HG02588 (cell line): ENCODE data around the gene ZSCAN31.

Experiments used
- ATAC-seq: cut with Tn5 transposase; IDR thresholded peaks from one replicate; pipeline ENCODE4 v1.9.1; 2021; ENCODE audit warnings: mild to moderate bottlenecking, moderate library complexity; ENCODE audit not compliant: unreplicated experiment

ZSCAN31 gene

DNA sequence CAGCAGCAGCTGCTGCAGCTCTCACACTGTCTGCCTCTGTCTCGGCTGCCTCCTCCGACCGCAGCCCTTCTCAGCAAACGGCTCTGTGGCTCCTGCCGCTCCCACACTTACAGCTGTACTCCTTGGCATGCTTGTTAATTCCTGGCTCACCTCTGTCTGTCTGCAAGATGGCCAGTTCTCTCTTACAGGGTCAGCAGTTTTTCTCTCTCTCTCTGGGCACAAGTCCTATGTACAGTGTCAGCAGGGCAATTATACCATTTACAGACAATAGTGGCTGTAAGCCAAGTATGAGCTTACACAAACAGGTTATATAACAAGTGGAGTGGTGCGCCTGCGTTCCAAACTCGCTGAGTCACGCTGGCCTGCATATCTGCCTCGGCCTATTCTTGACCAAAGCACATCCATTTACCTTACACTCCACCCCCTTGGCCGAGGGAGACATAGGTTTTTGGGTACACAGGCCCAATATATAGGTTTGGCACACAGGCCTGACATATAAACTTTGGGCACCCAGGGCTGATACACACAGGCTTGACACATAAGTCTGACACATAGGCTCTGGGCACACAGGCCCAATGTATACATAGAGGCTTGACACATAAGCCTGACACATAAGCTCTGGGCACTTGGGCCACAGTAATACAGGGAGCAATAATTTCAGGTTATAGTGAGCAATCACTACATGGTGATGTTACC, 18.2 kb upstream of the ZSCAN31 start:
- no peak for ATAC-seq

DNA sequence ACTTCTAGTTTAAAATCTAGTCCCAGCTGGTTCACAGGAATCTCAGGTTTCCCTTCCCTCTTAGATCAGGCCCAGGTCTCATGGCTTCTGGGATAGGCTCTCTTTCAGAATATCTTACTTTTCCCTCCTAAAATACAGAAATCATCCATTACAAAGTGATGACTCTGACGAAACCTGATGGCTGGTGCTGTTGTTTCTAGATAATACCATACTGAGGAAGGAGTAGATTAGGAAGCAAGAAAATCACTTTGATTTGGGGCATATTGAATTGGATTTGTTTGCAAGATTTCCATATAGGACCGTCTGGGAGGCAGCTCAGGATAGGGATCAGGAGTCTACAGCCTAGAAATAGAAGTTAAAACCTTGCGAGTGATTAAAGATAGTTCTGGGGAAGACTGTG, 17.4 kb upstream of the ZSCAN31 start:
- ATAC-seq, result no peak

DNA sequence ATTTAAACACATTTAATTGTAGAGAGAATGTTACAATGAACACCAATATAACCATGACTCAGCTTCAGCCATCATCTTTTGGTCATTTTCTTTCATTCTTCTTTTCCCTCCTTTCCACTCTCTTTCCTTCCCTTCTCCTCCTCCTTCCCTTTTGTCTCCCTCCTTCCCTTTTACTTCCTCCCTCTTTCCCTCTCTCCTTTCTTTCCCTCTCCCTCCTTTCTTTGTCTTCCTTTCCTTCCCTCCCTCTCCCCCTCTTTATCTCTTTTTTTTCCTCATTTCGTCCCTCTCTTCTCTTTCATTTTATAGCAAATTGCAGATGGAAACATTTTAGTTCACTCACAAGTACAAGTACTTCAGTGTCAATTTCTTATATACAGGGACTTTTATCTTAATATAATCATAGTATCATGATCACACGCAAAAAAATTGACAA, 15.6 kb upstream of the ZSCAN31 start:
- no peak for ATAC-seq

GRCh38 chr6:28351087-28351486, 15.1 kb upstream of the ZSCAN31 start:
- no peak for ATAC-seq

- peak; percentile 96 for ATAC-seq
Observed at GRCh38 chr6:28349892-28350737, 14.2 kb upstream of the ZSCAN31 start, which contains the start of gene ZKSCAN3. Gene ZKSCAN3, plus strand, starts transcription at chr6:28349947. Its CDS starts 9,640 bp downstream, at chr6:28359587.

- no peak for ATAC-seq
Observed at GRCh38 chr6:28349344-28349891, 13.5 kb upstream of the ZSCAN31 start.

GRCh38 chr6:28347119-28347518, 11.2 kb upstream of the ZSCAN31 start:
- ATAC-seq, result no peak

- ATAC-seq, result no peak
Observed at GRCh38 chr6:28345201-28345600, 9.3 kb upstream of the ZSCAN31 start.

DNA sequence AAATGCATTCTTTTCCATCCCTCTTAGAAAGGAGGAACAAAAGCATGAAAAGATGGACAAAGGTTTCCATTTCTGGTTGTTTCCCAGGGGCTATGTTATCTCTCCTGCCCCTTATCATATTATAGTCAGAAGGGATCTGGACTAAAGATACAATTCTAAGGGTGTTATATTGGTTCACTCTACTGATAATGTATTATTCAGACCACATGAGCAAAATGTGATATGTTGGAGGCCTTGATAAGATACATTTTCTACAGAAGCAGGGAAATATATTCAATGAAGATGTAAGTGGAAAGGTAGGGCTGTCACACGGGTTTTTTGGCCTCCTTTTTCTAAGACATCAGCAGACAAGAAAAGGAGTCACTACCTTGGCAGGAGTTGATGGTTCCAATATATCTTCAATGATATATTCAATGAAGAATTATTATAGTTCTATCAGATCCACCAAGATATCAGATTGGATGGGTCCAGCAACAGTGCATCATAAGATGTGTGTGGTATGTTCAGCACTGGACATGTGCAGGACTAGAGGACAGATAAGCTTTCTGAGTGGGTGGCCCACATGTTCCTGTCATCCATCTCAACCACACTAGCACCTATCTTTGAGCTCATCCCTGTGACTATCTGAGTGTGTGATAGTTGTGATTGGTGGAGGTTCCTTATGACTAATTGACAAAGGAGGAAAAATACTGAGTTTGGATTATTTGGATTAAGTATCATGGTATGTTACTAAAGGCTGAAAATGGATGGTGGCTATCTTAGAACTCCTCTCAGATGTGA, 8.1 kb upstream of the ZSCAN31 start:
- ATAC-seq, result no peak

DNA sequence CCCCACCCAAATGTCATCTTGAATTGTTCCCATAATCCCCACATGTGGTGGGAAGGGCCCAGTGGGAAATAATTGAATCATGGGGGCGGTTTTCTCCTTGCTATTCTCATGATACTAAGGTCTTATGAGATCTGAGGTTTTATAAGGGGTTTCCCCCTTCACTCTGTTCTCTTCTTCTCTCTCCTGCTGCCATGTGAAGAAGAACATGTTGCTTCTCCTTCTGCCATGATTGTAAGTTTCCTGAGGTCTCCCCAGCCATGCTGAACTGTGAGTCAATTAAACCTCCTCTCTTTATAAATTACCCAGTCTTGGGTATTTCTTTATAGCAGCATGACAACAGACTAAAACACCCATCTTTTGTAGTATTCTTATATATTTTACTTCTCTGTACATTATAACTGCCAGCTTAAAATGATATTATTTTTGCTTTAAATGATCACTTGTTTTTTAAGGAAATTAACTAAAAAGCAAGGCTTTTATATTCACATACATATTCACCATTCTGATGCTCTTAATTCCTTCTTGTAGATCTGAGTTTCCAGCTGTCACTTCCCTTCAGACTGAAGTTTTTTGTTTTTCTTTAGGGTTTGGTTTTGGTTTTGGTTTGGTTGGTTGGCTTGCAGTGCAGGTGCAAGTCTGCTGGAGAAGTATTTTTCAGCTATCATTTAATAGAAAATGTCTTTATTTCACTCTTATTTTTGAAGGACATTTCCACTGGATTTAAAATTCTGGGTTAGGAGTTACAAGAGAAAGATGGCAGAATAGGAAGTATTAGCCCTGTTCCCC, 4.6 kb upstream of the ZSCAN31 start:
- ATAC-seq, result no peak

- ATAC-seq, result no peak
Observed at GRCh38 chr6:28337121-28337520, 1.2 kb upstream of the ZSCAN31 start.

DNA sequence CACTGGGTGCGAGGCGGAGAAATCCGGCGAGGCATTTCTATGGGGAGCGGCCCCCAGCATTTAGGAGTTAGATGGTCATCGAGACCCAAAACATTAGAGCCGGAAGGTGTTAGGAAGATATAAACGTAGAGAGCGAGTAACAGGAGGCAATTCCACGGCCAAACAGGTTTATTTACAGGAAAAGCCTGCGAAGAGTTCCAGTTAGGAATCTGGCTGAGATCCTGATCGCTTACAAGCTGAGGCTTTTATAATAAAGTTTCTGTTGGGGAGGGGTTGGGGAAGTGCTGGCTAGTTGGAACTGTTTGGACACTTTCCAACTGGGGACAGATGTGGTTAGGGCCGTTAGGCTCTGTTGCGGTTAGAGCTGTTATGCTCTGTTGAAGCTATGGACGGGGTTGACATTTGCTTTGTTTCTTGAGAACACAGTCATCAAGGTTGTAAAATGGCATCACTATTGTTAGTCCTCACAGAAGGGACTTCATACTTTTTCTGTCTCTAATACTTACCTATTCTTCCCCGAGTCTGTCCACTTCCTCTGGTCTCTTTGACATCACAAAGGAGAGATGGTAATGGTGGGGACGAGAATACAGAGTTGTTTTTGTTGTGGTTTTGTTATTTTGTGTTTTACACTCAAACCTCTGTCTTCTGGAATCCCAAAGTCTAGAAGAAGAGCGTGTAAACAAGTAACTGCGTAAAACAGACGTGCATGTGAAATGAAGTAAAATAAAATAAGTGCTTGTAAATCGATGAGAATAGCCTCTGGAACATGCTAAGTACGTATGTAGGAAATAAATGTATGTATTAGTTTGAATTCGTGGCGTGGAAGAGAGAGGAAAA, 554 bp upstream of the ZSCAN31 start:
- ATAC-seq, result peak; percentile 39

DNA sequence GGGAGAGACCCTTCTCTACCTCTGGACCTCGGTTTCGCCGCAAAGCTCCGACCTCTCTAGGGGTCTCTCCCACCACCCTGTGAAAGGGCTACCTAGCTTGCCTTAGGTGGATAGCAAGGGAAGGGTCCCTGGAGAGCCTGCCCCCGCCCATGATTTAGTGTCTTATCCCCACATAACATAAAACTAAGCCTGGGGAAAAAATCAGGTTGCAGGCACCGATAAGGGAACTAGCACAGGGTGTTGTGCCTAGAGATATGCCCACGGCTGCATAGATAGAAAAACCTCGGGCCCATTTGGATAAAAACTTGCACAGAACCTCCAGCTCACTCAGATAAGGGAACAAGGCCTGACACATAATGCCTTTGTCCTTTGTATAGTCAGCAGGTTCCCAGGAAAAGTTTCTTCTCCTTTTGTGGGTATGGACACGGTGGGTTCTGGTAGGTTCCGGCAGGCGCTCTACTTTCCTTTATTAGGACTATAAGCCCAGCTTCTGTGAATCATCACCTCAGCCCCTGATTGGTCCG, 846 bp downstream of the ZSCAN31 start:
- no peak for ATAC-seq

DNA sequence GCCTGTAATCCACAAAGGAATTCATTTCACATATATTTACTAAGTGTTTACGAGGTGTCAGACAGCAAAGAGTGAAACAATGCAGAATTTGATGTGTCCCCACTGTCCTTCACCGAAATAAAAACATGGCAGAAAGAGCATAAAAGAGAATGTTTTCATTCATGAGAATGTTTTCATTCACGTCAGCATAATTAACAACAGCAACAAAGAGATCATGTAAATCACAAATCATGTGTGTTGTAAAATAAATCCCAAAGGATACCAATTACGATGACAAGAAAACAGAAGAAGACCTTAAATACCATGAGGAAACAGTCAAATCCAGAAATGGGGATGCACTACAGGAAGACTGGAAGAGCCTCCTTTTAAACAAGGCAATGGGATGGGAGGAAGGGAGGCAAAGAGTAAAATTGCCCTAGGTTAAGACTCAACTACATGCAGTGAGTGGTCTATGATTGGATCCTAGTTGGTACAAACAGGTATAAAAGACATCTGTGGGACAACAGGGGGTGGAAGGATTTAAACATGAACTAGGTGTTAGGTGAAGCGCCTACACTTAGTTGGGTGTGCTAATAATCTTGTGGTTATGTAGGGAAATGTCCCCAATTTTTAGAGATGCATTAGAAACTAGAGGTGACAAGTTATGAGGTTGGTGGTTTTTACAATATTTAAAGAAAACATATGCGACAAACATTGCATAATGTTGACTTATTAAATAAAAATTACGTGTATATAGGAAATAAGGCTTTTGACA, 1.5 kb downstream of the ZSCAN31 start:
- ATAC-seq, result no peak

DNA sequence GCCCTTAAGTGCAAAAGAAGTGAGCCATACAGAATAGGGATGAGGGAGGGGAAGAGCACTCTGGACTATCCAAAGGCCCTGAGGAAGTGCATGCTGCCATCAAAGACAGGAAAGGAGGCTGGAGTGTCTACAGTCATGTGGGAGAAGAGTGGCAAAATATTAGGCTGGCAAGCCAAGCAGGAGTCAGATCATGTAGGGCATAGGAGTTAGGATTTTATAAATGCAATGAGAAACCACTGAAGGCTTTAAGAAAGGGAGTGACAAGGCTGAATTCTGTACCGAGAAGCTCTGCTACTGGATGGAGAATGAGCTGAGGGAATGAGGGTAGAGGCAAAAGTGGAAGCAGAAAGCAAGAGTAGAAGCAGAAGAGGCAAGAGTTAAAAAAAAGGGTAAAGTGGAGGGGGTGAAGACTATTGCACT, 2.3 kb downstream of the ZSCAN31 start:
- no peak for ATAC-seq

- ATAC-seq, result no peak
Observed at GRCh38 chr6:28333047-28333446, 2.9 kb downstream of the ZSCAN31 start.

GRCh38 chr6:28330041-28330440, 5.9 kb downstream of the ZSCAN31 start:
- no peak for ATAC-seq

DNA sequence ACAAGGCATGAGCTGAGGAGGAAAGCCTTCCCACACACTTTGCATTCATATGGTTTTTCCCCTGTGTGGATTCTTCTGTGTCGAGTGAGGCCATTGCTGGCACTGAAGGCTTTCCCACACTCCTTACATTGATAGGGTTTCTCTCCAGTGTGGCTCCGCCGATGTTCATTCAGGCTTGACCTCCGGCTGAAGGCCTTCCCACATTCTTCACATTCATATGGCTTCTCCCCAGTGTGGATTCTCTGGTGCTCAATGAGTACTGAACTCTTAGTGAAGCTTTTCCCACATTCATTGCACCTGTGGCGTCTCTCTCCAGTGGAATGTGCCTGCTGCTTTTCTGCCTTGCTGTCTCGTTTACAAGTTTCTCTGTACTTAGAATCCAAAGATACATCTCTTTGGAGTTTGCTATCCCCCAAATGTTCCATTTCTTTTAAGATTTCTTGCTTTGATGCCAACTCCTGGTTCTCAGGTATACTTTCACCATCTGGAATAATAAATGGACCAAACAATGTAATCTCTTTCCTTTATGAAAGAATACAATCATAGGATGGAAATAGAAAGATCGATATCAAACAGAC, 9.5 kb downstream of the ZSCAN31 start:
- no peak for ATAC-seq
